Measurements from ENCODE around the gene PTPRM.

Gene PTPRM

GRCh38 chr18:8373486-8373885 lies 806.4 kb downstream of the PTPRM start (continued):
- TF ChIP-seq ZC3H10 (CRISPR knock-in tag; IDR thresholded peaks at IDR 0.05) = no peak
- no peak for TF ChIP-seq ZFP30 (CRISPR knock-in tag; IDR thresholded peaks at IDR 0.05)
- no peak for TF ChIP-seq ARNTL (CRISPR knock-in tag; IDR thresholded peaks at IDR 0.05; ENCODE audit: borderline replicate concordance, low read depth)
- TF ChIP-seq BACH2 (CRISPR knock-in tag; IDR thresholded peaks at IDR 0.05; ENCODE audit: borderline replicate concordance) = no peak
- TF ChIP-seq SNAI2 (CRISPR knock-in tag; IDR thresholded peaks at IDR 0.05) = no peak
- TF ChIP-seq ZNF565 (CRISPR knock-in tag; conservative IDR thresholded peaks at IDR 0.05; ENCODE audit: low read depth) = no peak
- no peak for TF ChIP-seq RARB (CRISPR knock-in tag; IDR thresholded peaks at IDR 0.05)
- no peak for TF ChIP-seq GLIS3 (CRISPR knock-in tag; IDR thresholded peaks at IDR 0.05)
- no peak for TF ChIP-seq PPARA (CRISPR knock-in tag; IDR thresholded peaks at IDR 0.05; ENCODE audit: borderline replicate concordance)
- no peak for TF ChIP-seq OSR1 (CRISPR knock-in tag; IDR thresholded peaks at IDR 0.05)
- no peak for TF ChIP-seq CSRNP3 (CRISPR knock-in tag; IDR thresholded peaks at IDR 0.05)
- no peak for TF ChIP-seq ESRRG (CRISPR knock-in tag; IDR thresholded peaks at IDR 0.05)
- TF ChIP-seq ZFP3 (CRISPR knock-in tag; IDR thresholded peaks at IDR 0.05) = no peak
- TF ChIP-seq TOX (CRISPR knock-in tag; IDR thresholded peaks at IDR 0.05; ENCODE audit: borderline replicate concordance) = no peak
- no peak for TF ChIP-seq ZNF8 (CRISPR knock-in tag; IDR thresholded peaks at IDR 0.05)

GRCh38 chr18:8374676-8375075 lies 807.6 kb downstream of the PTPRM start:
- TF ChIP-seq ZFP30 (CRISPR knock-in tag; IDR thresholded peaks at IDR 0.05) (no peak), TOX (CRISPR knock-in tag; IDR thresholded peaks at IDR 0.05; ENCODE audit: borderline replicate concordance) (no peak), ZC3H10 (CRISPR knock-in tag; IDR thresholded peaks at IDR 0.05) (no peak), ESRRG (CRISPR knock-in tag; IDR thresholded peaks at IDR 0.05) (no peak), PATZ1 (CRISPR knock-in tag; IDR thresholded peaks at IDR 0.05; ENCODE audit: borderline replicate concordance) (no peak), ARNTL (CRISPR knock-in tag; IDR thresholded peaks at IDR 0.05; ENCODE audit: borderline replicate concordance, low read depth) (no peak), TCF4 (CRISPR knock-in tag; IDR thresholded peaks at IDR 0.05; ENCODE audit: borderline replicate concordance) (no peak), ZNF70 (CRISPR knock-in tag; IDR thresholded peaks at IDR 0.05) (no peak), ISL1 (CRISPR knock-in tag; IDR thresholded peaks at IDR 0.05) (no peak)
- ATAC-seq = no peak

- TF ChIP-seq PPARA (CRISPR knock-in tag; IDR thresholded peaks at IDR 0.05; ENCODE audit: borderline replicate concordance) (no peak), CSDC2 (CRISPR knock-in tag; IDR thresholded peaks at IDR 0.05) (no peak), ARNTL (CRISPR knock-in tag; IDR thresholded peaks at IDR 0.05; ENCODE audit: borderline replicate concordance, low read depth) (no peak), TOX (CRISPR knock-in tag; IDR thresholded peaks at IDR 0.05; ENCODE audit: borderline replicate concordance) (no peak), ZNF8 (CRISPR knock-in tag; IDR thresholded peaks at IDR 0.05) (no peak), ZNF70 (CRISPR knock-in tag; IDR thresholded peaks at IDR 0.05) (no peak)
- no peak for ATAC-seq
Measured at GRCh38 chr18:8375249-8375648, 808.1 kb downstream of the PTPRM start.

GRCh38 chr18:8376113-8376512 lies 809.0 kb downstream of the PTPRM start:
- ATAC-seq = no peak
- TF ChIP-seq OSR1 (CRISPR knock-in tag; IDR thresholded peaks at IDR 0.05) (no peak), PATZ1 (CRISPR knock-in tag; IDR thresholded peaks at IDR 0.05; ENCODE audit: borderline replicate concordance) (no peak), SNAI2 (CRISPR knock-in tag; IDR thresholded peaks at IDR 0.05) (no peak), ZFP30 (CRISPR knock-in tag; IDR thresholded peaks at IDR 0.05) (no peak), CSDC2 (CRISPR knock-in tag; IDR thresholded peaks at IDR 0.05) (no peak)

- ATAC-seq = no peak
- TF ChIP-seq ZNF565 (CRISPR knock-in tag; conservative IDR thresholded peaks at IDR 0.05; ENCODE audit: low read depth) = no peak
- TF ChIP-seq ZFP30 (CRISPR knock-in tag; IDR thresholded peaks at IDR 0.05) = no peak
- TF ChIP-seq TCF4 (CRISPR knock-in tag; IDR thresholded peaks at IDR 0.05; ENCODE audit: borderline replicate concordance) = no peak
- TF ChIP-seq RARB (CRISPR knock-in tag; IDR thresholded peaks at IDR 0.05) = no peak
- TF ChIP-seq CSDC2 (CRISPR knock-in tag; IDR thresholded peaks at IDR 0.05) = no peak
- no peak for TF ChIP-seq ISL1 (CRISPR knock-in tag; IDR thresholded peaks at IDR 0.05)
- no peak for TF ChIP-seq OSR1 (CRISPR knock-in tag; IDR thresholded peaks at IDR 0.05)
- no peak for TF ChIP-seq BACH2 (CRISPR knock-in tag; IDR thresholded peaks at IDR 0.05; ENCODE audit: borderline replicate concordance)
- TF ChIP-seq TSHZ2 (CRISPR knock-in tag; IDR thresholded peaks at IDR 0.05) = no peak
- no peak for TF ChIP-seq POU6F1 (CRISPR knock-in tag; IDR thresholded peaks at IDR 0.05; ENCODE audit: borderline replicate concordance, low read depth)
- TF ChIP-seq ZNF8 (CRISPR knock-in tag; IDR thresholded peaks at IDR 0.05) = no peak
- TF ChIP-seq PPARA (CRISPR knock-in tag; IDR thresholded peaks at IDR 0.05; ENCODE audit: borderline replicate concordance) = no peak
Measured at GRCh38 chr18:8379187-8379941, 812.2 kb downstream of the PTPRM start.

Measured in SK-N-SH treated with all-trans-retinoic acid at 6 μM for 48 hours (cell line).